Measurements from ENCODE around the gene ADIPOQ. TPM values are rescaled to one million over a fixed set of nuclear protein-coding genes. Genes with fewer than 3 reads are reported as not detected.

Gene ADIPOQ
- total RNA-seq, 1 experiment from 2014 or later: not detected

GRCh38 chr3:186825294-186825821, 17.2 kb upstream of the ADIPOQ start:
- 0 out of 2 replicates have a peak, but pooled peaks cover 3% of the 10 kb centered on the region for H3K4me1 ChIP-seq (ENCODE audit: control insufficient read depth, insufficient read depth, low read length)
- TF ChIP-seq, protein P1, sequence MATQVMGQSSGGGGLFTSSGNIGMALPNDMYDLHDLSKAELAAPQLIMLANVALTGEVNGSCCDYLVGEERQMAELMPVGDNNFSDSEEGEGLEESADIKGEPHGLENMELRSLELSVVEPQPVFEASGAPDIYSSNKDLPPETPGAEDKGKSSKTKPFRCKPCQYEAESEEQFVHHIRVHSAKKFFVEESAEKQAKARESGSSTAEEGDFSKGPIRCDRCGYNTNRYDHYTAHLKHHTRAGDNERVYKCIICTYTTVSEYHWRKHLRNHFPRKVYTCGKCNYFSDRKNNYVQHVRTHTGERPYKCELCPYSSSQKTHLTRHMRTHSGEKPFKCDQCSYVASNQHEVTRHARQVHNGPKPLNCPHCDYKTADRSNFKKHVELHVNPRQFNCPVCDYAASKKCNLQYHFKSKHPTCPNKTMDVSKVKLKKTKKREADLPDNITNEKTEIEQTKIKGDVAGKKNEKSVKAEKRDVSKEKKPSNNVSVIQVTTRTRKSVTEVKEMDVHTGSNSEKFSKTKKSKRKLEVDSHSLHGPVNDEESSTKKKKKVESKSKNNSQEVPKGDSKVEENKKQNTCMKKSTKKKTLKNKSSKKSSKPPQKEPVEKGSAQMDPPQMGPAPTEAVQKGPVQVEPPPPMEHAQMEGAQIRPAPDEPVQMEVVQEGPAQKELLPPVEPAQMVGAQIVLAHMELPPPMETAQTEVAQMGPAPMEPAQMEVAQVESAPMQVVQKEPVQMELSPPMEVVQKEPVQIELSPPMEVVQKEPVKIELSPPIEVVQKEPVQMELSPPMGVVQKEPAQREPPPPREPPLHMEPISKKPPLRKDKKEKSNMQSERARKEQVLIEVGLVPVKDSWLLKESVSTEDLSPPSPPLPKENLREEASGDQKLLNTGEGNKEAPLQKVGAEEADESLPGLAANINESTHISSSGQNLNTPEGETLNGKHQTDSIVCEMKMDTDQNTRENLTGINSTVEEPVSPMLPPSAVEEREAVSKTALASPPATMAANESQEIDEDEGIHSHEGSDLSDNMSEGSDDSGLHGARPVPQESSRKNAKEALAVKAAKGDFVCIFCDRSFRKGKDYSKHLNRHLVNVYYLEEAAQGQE (IDR thresholded peaks at IDR 0.05; ENCODE audit: insufficient read depth in 1 of 2, low read depth in 2 of 2, low read length in 1 of 2): no peak
- TF ChIP-seq TCF7L2 (IDR thresholded peaks at IDR 0.05; ENCODE audit: low read depth, low read length) (no peak), SIN3A (IDR thresholded peaks at IDR 0.05; ENCODE audit: borderline replicate concordance, insufficient read depth, low read depth, low read length) (no peak), POLR2AphosphoS5 (IDR thresholded peaks at IDR 0.05; ENCODE audit: low read depth, low read length) (no peak)
- TF ChIP-seq, protein P2, sequence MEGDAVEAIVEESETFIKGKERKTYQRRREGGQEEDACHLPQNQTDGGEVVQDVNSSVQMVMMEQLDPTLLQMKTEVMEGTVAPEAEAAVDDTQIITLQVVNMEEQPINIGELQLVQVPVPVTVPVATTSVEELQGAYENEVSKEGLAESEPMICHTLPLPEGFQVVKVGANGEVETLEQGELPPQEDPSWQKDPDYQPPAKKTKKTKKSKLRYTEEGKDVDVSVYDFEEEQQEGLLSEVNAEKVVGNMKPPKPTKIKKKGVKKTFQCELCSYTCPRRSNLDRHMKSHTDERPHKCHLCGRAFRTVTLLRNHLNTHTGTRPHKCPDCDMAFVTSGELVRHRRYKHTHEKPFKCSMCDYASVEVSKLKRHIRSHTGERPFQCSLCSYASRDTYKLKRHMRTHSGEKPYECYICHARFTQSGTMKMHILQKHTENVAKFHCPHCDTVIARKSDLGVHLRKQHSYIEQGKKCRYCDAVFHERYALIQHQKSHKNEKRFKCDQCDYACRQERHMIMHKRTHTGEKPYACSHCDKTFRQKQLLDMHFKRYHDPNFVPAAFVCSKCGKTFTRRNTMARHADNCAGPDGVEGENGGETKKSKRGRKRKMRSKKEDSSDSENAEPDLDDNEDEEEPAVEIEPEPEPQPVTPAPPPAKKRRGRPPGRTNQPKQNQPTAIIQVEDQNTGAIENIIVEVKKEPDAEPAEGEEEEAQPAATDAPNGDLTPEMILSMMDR (IDR thresholded peaks at IDR 0.05): no peak
- no peaks in the 10 kb centered on the region; the same call in 1 of the 2 replicates for H3K36me3 ChIP-seq (ENCODE audit: control insufficient read depth, insufficient read depth, low read length)
- no peaks in the 10 kb centered on the region for H3K9me3 ChIP-seq (ENCODE audit: control insufficient read depth, insufficient read depth, low read depth, low read length)
- intact Hi-C loops (cut with micrococcal nuclease; ENCODE audit: unreplicated experiment): no loop called here
- DNase-seq (ENCODE audit: low read depth, low spot score) (no peak), ATAC-seq (0 out of 2 replicates have a peak, but pooled peaks have one; percentile 1)
- ChIA-PET CTCF (interaction anchor here (1.2 kb wide), 1 partner anchor 208 kb away, joined by 5 read pairs; no protein-coding TSS in a partner anchor), POLR2A (no interaction called here)
- in situ Hi-C loops (cut with HindIII; ENCODE audit: low pct_unique_long_range_greater_than_20kb, low sequenced_read_pairs): no loop called here
- H3K27ac ChIP-seq (ENCODE audit: low read length): no peak overlapping the region
- BruUV-seq (replicated peaks): no TSS peak
- H3K4me3 ChIP-seq (ENCODE audit: low read depth in 2 of 2, low read length in 2 of 2): no peak overlapping the region
- H3K27me3 ChIP-seq (ENCODE audit: control insufficient read depth, insufficient read depth, low read length): peaks cover 27% of the 10 kb centered on the region

DNA sequence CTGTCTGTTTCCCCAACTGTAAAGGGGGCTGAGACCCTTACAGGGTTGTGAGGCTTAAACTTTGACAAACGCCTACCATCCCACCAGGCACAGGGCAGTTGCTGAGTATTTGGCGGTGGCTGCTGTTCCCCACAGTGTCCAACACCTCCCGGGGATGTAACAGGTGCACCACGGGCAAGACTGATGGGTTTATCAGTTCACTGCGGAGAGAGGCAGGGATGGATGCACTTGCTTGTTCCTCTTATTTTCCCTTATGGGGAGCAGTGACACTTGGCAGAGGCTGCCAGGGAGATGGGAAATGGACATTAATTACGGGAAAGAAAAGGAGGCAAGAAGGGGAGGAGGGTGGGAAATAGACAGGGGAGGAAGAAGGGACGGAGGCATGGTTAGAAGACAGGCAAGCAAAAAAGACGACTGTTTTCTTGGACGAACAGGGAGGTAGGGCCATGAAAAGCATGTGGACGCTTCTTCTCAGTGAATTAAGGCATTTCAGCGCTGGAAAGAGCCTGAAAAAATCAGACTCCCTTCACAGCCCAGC, 16.6 kb upstream of the ADIPOQ start:
- H3K9me3 ChIP-seq (ENCODE audit: control insufficient read depth, insufficient read depth, low read depth, low read length): no peaks in the 10 kb centered on the region
- DNase-seq (ENCODE audit: low read depth, low spot score) (no peak), ATAC-seq (no peak)
- no peaks in the 10 kb centered on the region; the same call in 1 of the 2 replicates for H3K36me3 ChIP-seq (ENCODE audit: control insufficient read depth, insufficient read depth, low read length)
- no peak overlapping the region for H3K27ac ChIP-seq (ENCODE audit: low read length)
- in situ Hi-C loops (cut with HindIII; ENCODE audit: low pct_unique_long_range_greater_than_20kb, low sequenced_read_pairs) (no loop called here), intact Hi-C loops (cut with micrococcal nuclease; ENCODE audit: unreplicated experiment) (no loop called here)
- peaks cover 33% of the 10 kb centered on the region for H3K27me3 ChIP-seq (ENCODE audit: control insufficient read depth, insufficient read depth, low read length)
- no peak overlapping the region for H3K4me3 ChIP-seq (ENCODE audit: low read depth in 2 of 2, low read length in 2 of 2)
- BruUV-seq (replicated peaks): TSS peak; percentile 86
- ChIA-PET CTCF (no interaction called here), POLR2A (no interaction called here)
- TF ChIP-seq, protein P2 (IDR thresholded peaks at IDR 0.05): no peak
- TF ChIP-seq, protein P1 (IDR thresholded peaks at IDR 0.05; ENCODE audit: insufficient read depth in 1 of 2, low read depth in 2 of 2, low read length in 1 of 2): no peak
- TF ChIP-seq TCF7L2 (IDR thresholded peaks at IDR 0.05; ENCODE audit: low read depth, low read length) (no peak), SIN3A (IDR thresholded peaks at IDR 0.05; ENCODE audit: borderline replicate concordance, insufficient read depth, low read depth, low read length) (no peak), POLR2AphosphoS5 (IDR thresholded peaks at IDR 0.05; ENCODE audit: low read depth, low read length) (no peak)
- H3K4me1 ChIP-seq (ENCODE audit: control insufficient read depth, insufficient read depth, low read length): 0 out of 2 replicates have a peak, but pooled peaks cover 3% of the 10 kb centered on the region

Data from Panc1 (cell line).